Neural progenitor cell (in vitro differentiated cells): Measurements from ENCODE around the gene CEP170.
"Not testable (repeated sequence)": the region's sequence is repeated elsewhere in the genome, so short reads cannot be mapped to it uniquely, and the experiment has no call there.

Experiments used
- EZH2 ChIP-seq: fragments of 200-600 bp; sonication (generic); IDR thresholded peaks from 2 replicates; pipeline ENCODE4 v1.6.1; 2017; ENCODE audit warnings: antibody characterized with exemption, mild to moderate bottlenecking, moderate library complexity
- TF ChIP-seq, protein P1 (sequence below): fragments of 200-600 bp; sonication (generic); IDR thresholded peaks from 2 replicates; pipeline ENCODE4 v1.5.1; 2017; ENCODE audit warnings: antibody characterized with exemption, mild to moderate bottlenecking

DNA sequence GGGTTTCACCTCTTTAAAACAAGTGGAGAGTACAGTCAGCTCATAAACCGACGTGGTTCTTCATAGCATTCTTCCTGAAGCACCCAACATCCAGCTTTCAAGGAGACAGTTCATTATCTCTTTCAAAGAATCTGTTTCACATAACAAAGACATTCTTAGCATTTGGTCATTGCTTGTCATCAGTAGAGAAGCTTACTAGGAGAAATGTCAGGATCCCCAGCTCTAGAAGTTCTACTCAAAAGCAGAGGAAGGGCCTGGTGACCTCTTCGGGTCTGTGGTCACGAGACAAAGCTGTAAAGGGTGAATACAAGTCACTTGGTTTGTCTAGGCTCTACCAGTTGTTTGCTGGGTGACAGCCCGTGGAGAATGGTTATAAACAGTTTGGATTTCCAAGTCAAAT lies 133.1 kb downstream of the CEP170 start:
- TF ChIP-seq, protein P1, sequence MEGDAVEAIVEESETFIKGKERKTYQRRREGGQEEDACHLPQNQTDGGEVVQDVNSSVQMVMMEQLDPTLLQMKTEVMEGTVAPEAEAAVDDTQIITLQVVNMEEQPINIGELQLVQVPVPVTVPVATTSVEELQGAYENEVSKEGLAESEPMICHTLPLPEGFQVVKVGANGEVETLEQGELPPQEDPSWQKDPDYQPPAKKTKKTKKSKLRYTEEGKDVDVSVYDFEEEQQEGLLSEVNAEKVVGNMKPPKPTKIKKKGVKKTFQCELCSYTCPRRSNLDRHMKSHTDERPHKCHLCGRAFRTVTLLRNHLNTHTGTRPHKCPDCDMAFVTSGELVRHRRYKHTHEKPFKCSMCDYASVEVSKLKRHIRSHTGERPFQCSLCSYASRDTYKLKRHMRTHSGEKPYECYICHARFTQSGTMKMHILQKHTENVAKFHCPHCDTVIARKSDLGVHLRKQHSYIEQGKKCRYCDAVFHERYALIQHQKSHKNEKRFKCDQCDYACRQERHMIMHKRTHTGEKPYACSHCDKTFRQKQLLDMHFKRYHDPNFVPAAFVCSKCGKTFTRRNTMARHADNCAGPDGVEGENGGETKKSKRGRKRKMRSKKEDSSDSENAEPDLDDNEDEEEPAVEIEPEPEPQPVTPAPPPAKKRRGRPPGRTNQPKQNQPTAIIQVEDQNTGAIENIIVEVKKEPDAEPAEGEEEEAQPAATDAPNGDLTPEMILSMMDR = not testable (repeated sequence)
- TF ChIP-seq EZH2 = not testable (repeated sequence)
